Measurements from ENCODE around the gene INIP. TPM values are rescaled to one million over a fixed set of nuclear protein-coding genes. Genes with fewer than 3 reads are reported as not detected.

The INIP gene
- total RNA-seq, 1 experiment from 2014 or later: 28.0 TPM

DNA sequence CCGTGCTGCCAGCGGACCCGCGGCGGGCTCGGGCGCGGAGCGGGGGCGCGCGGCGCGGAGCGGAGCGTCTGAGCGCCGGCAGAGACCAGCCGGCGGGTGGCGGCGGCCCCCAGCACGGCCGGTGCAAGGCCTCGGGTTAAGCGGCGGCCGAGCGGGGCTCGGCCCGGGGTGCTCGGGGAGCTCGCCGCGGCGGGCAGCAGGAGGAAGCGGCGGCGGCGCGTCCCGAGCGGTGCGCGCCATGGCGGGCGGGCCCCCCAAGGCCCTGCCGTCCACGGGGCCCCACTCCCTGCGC is 32.8 kb upstream of the INIP start:
- Histone ChIP-seq H3K36me3 (ENCODE audit: low read depth) (no peaks in the 10 kb centered on the region), H3F3A (ENCODE audit: insufficient read depth, low read depth) (peaks cover 39% of the 10 kb centered on the region), H3K79me2 (ENCODE audit: low read depth) (peaks cover 42% of the 10 kb centered on the region), H3K27ac (no peak overlapping the region), H2AFZ (peak overlapping the region; percentile 90; the same call in 1 of the 2 replicates), H3K4me1 (replicated peaks; ENCODE audit: insufficient read depth) (peaks cover 52% of the 10 kb centered on the region), H4K20me1 (ENCODE audit: insufficient read depth) (no peaks in the 10 kb centered on the region), H3K4me3 (peak overlapping the region; percentile 98; the same call in 1 of the 2 replicates), H3K4me2 (peak overlapping the region; percentile 95), H3K27me3 (ENCODE audit: insufficient read depth, low read depth) (no peaks in the 10 kb centered on the region), H3K9me3 (ENCODE audit: insufficient read depth, low read depth) (no peaks in the 10 kb centered on the region), H3K9me2 (ENCODE audit: insufficient read depth) (no peaks in the 10 kb centered on the region)
- TF ChIP-seq, protein P1, sequence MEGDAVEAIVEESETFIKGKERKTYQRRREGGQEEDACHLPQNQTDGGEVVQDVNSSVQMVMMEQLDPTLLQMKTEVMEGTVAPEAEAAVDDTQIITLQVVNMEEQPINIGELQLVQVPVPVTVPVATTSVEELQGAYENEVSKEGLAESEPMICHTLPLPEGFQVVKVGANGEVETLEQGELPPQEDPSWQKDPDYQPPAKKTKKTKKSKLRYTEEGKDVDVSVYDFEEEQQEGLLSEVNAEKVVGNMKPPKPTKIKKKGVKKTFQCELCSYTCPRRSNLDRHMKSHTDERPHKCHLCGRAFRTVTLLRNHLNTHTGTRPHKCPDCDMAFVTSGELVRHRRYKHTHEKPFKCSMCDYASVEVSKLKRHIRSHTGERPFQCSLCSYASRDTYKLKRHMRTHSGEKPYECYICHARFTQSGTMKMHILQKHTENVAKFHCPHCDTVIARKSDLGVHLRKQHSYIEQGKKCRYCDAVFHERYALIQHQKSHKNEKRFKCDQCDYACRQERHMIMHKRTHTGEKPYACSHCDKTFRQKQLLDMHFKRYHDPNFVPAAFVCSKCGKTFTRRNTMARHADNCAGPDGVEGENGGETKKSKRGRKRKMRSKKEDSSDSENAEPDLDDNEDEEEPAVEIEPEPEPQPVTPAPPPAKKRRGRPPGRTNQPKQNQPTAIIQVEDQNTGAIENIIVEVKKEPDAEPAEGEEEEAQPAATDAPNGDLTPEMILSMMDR (conservative IDR thresholded peaks at IDR 0.05): no peak
- no peak for TF ChIP-seq EZH2 (IDR thresholded peaks at IDR 0.05; ENCODE audit: low read depth)
- BruUV-seq (replicated peaks): no TSS peak
- ChIA-PET CTCF (interaction anchor here (0.6 to 0.7 kb wide), 3 partner anchors 62 to 439 kb away, joined by 5 to 10 read pairs (median 8); partner anchors contain the start of gene HSDL2), POLR2A (ENCODE audit: unreplicated experiment) (interaction anchor here (0.6 kb wide), 1 partner anchor 670 kb away, joined by 4 read pairs; no protein-coding TSS in a partner anchor)
- intact Hi-C loops (cut with micrococcal nuclease; ENCODE audit: unreplicated experiment): loop anchor here (1.0 to 10.0 kb wide), 6 partner anchors 32 to 594 kb away; partner anchors contain the start of genes BSPRY, HSDL2, INIP and KIAA1958
- no peak for DNase-seq

DNA sequence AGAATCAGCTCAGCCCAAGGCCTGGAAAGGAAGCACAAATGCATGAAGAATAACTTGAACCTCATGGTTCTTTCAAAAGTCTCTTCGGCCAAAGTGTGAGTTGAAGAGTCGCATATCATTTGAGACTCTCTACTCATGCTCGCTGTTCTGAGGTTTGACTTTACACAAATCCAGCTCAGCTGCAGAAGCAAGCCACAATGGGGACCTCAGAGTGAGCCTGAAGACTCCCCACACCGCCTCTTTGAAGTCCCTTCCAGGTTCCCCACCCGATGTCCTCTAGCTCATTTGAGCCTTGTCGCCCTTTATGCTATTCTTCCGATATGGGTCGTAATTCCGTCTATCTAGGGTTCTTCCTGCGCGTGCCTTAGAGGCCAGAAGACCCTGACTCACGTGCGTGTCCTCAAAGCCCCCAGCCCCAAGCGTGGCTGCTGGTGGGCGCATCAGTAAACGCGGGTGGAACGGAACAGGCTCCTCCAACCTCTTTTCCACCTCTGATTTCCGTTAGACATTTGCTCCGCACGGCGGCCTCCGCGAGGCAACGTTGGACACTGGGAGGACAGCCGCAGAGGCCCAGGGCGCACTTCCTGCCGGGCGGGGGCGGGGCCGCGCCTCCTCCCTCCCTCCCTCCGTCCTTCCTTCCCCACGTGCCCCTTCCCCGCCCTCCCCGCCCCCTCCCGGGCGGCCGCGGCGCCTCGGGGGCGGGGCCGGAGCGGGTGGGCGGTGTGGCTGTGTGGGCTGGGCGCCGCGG is 32.3 kb upstream of the INIP start, which contains the start of gene SNX30:
Gene SNX30 (plus strand): TSS at position 745 of the 748 bp plus-strand sequence. CDS start 242 bp downstream, outside the sequence.
- peak within 1 kb of the TSS; percentile 98 for H2AFZ ChIP-seq
- intact Hi-C loops (cut with micrococcal nuclease; ENCODE audit: unreplicated experiment): loop anchor here (1.0 to 10.0 kb wide), 6 partner anchors 31 to 595 kb away; partner anchors contain the start of genes BSPRY, HSDL2, INIP and KIAA1958
- H3K36me3 ChIP-seq (ENCODE audit: low read depth): no peaks in the 10 kb centered on the region
- H3K9me3 ChIP-seq (ENCODE audit: insufficient read depth, low read depth): no peaks in the 10 kb centered on the region
- BruUV-seq (replicated peaks): TSS peak; percentile 69
- TF ChIP-seq, protein P1 (conservative IDR thresholded peaks at IDR 0.05): no peak
- no peak for TF ChIP-seq EZH2 (IDR thresholded peaks at IDR 0.05; ENCODE audit: low read depth)
- peaks cover 38% of the 10 kb centered on the region for H3K79me2 ChIP-seq (ENCODE audit: low read depth)
- CTCF ChIA-PET: no interaction called here
- H3F3A ChIP-seq (ENCODE audit: insufficient read depth, low read depth): peaks cover 34% of the 10 kb centered on the region
- POLR2A ChIA-PET (ENCODE audit: unreplicated experiment): interaction anchor here (0.6 to 0.7 kb wide), 3 partner anchors 33 to 670 kb away, joined by 3 to 6 read pairs (median 4); no protein-coding TSS in a partner anchor
- peak within 1 kb of the TSS; percentile 98 for H3K4me2 ChIP-seq
- H3K27ac ChIP-seq: peak within 1 kb of the TSS; percentile 47
- H3K4me1 ChIP-seq (replicated peaks; ENCODE audit: insufficient read depth): peaks cover 47% of the 10 kb centered on the region
- H3K27me3 ChIP-seq (ENCODE audit: insufficient read depth, low read depth): no peaks in the 10 kb centered on the region
- H3K4me3 ChIP-seq: peak within 1 kb of the TSS; percentile 98
- H3K9me2 ChIP-seq (ENCODE audit: insufficient read depth): no peaks in the 10 kb centered on the region
- peak; percentile 69 to 95 for DNase-seq
- no peaks in the 10 kb centered on the region for H4K20me1 ChIP-seq (ENCODE audit: insufficient read depth)

DNA sequence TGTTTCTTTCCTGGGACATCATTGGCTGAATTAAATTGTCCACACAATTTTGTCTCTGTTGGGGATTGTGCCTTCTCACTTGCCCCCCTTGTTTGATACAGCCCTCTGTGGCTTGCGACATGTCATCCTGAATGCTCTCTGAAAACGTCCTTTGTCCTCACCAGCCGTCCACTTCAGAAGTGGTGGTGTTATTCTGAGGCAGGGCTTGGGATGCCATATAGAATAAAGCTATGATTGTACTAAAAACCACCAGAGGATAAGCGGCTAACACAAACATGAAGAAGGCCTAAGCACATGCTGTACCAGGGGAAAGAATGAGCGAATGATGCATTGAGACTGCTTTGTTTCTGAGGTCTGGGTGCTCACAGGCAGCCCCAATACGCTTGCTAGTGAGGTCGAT is 29.2 kb upstream of the INIP start:
- DNase-seq: no peak
- Histone ChIP-seq H4K20me1 (ENCODE audit: insufficient read depth) (no peaks in the 10 kb centered on the region), H3K4me3 (no peak overlapping the region), H2AFZ (no peak overlapping the region), H3K4me2 (no peak overlapping the region), H3K79me2 (ENCODE audit: low read depth) (peaks cover 17% of the 10 kb centered on the region), H3K27ac (no peak overlapping the region), H3K4me1 (replicated peaks; ENCODE audit: insufficient read depth) (peaks cover 16% of the 10 kb centered on the region), H3K9me2 (ENCODE audit: insufficient read depth) (no peaks in the 10 kb centered on the region), H3K27me3 (ENCODE audit: insufficient read depth, low read depth) (no peaks in the 10 kb centered on the region), H3K36me3 (ENCODE audit: low read depth) (no peaks in the 10 kb centered on the region), H3K9me3 (ENCODE audit: insufficient read depth, low read depth) (no peaks in the 10 kb centered on the region), H3F3A (ENCODE audit: insufficient read depth, low read depth) (peaks cover 8% of the 10 kb centered on the region; the same call in 1 of the 2 replicates)
- no TSS peak for BruUV-seq (replicated peaks)
- TF ChIP-seq, protein P1 (conservative IDR thresholded peaks at IDR 0.05): no peak
- TF ChIP-seq EZH2 (IDR thresholded peaks at IDR 0.05; ENCODE audit: low read depth): no peak
- intact Hi-C loops (cut with micrococcal nuclease; ENCODE audit: unreplicated experiment): no loop called here
- POLR2A ChIA-PET (ENCODE audit: unreplicated experiment): interaction anchor here (0.6 kb wide), 1 partner anchor 600 kb away, joined by 3 read pairs; no protein-coding TSS in a partner anchor
- CTCF ChIA-PET: interaction anchor here (1.2 kb wide), 1 partner anchor 17 kb away, joined by 5 read pairs; no protein-coding TSS in a partner anchor
